Kidney (tissue), 14 donors: Measurements from ENCODE around the gene LDHB. TPM values are rescaled to one million over a fixed set of nuclear protein-coding genes. Genes with fewer than 3 reads are reported as not detected.

Source experiments
- DNase-seq, 5 donors: peaks; one replicate each; pipeline ENCODE4 v3.0.0-alpha.2; 2013 to 2020
- FAIRE-seq: peaks from 2 replicates; lab custom pipeline; 2012; peaks lifted over from hg19 to GRCh38; lab: Jason Lieb, UNC
- H3K27ac ChIP-seq, 2 donors: one replicate each; pipeline ENCODE4 v1.7.0; 2013; ENCODE audit warnings: low read depth in 2 of 2, low read length in 2 of 2, inconsistent platforms in 1 of 2
- H3K27me3 ChIP-seq: one replicate; pipeline ENCODE4 v1.7.1; 2013; ENCODE audit warnings: low read length, inconsistent platforms; ENCODE audit not compliant: control insufficient read depth, insufficient read depth
- H3K36me3 ChIP-seq, 3 donors: one replicate each; pipeline versions ENCODE4 v1.7.0 to v1.7.1; 2013; ENCODE audit warnings: low read length in 3 of 3, control low read depth in 1 of 3, inconsistent platforms in 1 of 3; ENCODE audit not compliant: insufficient read depth in 3 of 3, control insufficient read depth in 2 of 3
- H3K4me1 ChIP-seq, 3 donors: one replicate each; pipeline versions ENCODE4 v1.7.0 to v1.7.1; 2013; ENCODE audit warnings: low read length in 3 of 3, inconsistent platforms in 1 of 3, low read depth in 1 of 3; ENCODE audit not compliant: control insufficient read depth in 2 of 3, insufficient read depth in 2 of 3
- H3K4me3 ChIP-seq, 3 donors: one replicate each; pipeline versions ENCODE4 v1.7.0 to v1.8.1; 2013; ENCODE audit warnings: low read length in 3 of 3, control low read depth in 1 of 3, inconsistent platforms in 1 of 3
- H3K9ac ChIP-seq, 3 donors: one replicate each; pipeline versions ENCODE4 v1.7.0 to v1.7.1; 2013; ENCODE audit warnings: low read length in 3 of 3, control low read depth in 1 of 3, inconsistent platforms in 1 of 3
- H3K9me3 ChIP-seq, 3 donors: one replicate each; pipeline versions ENCODE4 v1.7.0 to v1.7.1; 2013; ENCODE audit warnings: low read length in 3 of 3, control low read depth in 1 of 3, inconsistent platforms in 1 of 3; ENCODE audit not compliant: control insufficient read depth in 2 of 3, insufficient read depth in 1 of 3
- intact Hi-C: fragments of 100-400 bp; cut with DNase I; formaldehyde crosslinking; loops from one replicate; pipeline ENCODE4 v1.11.1; 2022
- polyA plus RNA-seq: library from polyadenylated mRNA; stranded (reverse); fragments of 350-450 nt; fragmentation: Illumina TruSeq; extraction: RNeasy Lipid Tissue Mini Kit (QIAGEN cat#74804); gene quantifications from one replicate; pipeline ENCODE4 v1.2.3, GENCODE V29; 2014; ENCODE audit warnings: low read depth, low replicate concordance; ENCODE audit not compliant: insufficient read depth
- total RNA-seq: library from RNA; stranded (reverse); fragmentation: NEBNext Ultra II Directional; extraction: Animal tissue kit (Norgen Biotek cat#: 25700); gene quantifications from one replicate; pipeline ENCODE4 v1.2.1, GENCODE V29; 2021
- TF ChIP-seq, protein P1 (sequence below): IDR thresholded peaks from 3 replicates; pipeline ENCODE4 v1.5.1; 2012; ENCODE audit warnings: mild to moderate bottlenecking, moderate library complexity, borderline replicate concordance; ENCODE audit not compliant: insufficient read depth; ENCODE audit errors: extremely low read depth
- donor health status: control.
- donor health status: control.
- donor health status: control.
- donor health status: control.
- donor health status: control.
- donor health status: DM: yes; HTN: yes; CAD: no.
- donor health status: Normal renal cell carcinoma (clear cell type).

Gene LDHB
- total and polyA plus RNA-seq, 2 donors from 2014 or later: 1,158 to 2,485 TPM

DNA sequence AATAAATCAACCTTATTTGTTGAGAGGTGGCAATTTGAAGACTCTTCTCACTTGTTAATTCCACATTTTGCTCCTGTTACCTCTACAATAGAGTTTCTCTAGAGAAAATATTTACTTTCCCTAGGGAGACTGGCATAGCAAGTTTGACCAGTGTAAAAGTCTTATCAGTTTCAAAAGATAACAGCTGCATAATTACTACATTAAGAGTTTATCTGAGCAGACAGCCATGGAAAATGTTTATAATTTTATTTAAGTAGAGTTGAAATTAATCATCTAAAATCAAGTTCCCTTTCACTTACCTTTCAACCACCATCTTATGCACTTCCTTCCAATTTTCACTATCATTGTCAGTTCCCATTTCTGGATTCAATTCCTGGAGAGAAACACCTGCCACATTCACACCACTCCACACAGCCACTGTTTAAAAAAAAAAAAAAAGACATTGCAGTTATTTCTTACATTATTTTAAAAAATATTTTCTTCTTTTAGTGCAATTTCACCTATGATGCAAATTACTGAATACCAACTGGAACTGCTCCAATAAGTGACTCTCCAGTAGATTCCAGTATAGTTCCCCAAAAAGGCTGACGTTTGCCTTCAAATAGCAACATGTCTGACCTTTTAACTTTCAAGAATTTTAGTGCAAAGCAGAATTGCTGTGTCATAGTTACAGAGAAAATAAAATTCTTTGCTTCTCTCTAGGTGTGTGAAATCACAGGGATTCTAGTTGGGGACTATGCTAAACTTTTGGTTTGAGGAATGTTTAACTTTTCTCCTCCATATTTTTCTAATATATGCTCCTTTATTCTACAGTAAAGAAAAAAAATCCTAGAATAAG lies 19.4 kb downstream of the LDHB start:
- intact Hi-C loops: no loop called here
- Histone ChIP-seq H3K27ac (peak overlapping the region in 1 of 2 donors; percentile 47), H3K9me3 (no peaks in the 10 kb centered on the region), H3K27me3 (no peaks in the 10 kb centered on the region), H3K36me3 (peaks cover 21 to 55% (median 44%) of the 10 kb centered on the region in 3 donors), H3K9ac (no peak overlapping the region), H3K4me1 (peaks cover 0 to 5% (median 0%) of the 10 kb centered on the region in 3 donors), H3K4me3 (no peak overlapping the region)
- FAIRE-seq (no peak), DNase-seq (no peak)
- TF ChIP-seq, protein P1, sequence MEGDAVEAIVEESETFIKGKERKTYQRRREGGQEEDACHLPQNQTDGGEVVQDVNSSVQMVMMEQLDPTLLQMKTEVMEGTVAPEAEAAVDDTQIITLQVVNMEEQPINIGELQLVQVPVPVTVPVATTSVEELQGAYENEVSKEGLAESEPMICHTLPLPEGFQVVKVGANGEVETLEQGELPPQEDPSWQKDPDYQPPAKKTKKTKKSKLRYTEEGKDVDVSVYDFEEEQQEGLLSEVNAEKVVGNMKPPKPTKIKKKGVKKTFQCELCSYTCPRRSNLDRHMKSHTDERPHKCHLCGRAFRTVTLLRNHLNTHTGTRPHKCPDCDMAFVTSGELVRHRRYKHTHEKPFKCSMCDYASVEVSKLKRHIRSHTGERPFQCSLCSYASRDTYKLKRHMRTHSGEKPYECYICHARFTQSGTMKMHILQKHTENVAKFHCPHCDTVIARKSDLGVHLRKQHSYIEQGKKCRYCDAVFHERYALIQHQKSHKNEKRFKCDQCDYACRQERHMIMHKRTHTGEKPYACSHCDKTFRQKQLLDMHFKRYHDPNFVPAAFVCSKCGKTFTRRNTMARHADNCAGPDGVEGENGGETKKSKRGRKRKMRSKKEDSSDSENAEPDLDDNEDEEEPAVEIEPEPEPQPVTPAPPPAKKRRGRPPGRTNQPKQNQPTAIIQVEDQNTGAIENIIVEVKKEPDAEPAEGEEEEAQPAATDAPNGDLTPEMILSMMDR: no peak

DNA sequence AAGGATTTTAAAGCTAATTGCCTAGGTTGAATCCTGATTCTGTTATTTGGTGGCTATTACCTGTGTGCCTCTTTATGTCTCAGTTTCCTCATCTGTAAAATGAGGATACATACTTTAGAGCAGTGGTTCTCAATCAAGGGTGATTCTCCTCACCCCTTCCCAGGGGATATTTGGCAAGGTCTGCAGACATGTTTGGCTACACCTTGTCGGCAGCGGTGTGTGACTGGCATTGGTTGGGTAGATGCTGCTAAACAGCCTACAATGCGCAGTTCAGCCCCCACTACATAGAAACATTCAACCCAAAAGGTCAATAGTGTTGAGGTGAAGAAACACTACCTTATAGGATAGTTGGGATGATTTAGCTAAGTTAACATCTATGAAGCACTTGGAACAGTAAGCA lies 23.4 kb downstream of the LDHB start:
- Histone ChIP-seq H3K27ac (no peak overlapping the region), H3K36me3 (peaks cover 15 to 34% (median 21%) of the 10 kb centered on the region in 3 donors)
- no peak for DNase-seq

DNA sequence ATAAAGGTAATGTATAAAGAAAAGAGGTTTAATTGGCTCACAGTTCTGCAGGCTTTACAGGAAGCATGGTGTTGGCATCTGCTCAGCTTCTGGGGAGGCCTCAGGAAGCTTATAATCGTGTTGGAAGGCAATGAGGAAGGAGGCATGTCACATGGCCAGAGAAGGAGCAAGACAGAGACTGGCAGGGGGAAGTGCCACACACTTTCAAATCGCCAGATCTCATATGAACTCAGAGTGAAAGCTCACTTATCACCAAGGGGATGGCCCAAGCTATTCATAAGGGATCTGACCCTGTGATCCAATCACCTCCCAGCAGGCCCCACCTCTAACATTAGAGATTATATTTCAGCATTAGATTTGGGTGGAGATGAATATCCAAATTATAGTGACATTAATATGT lies 26.3 kb downstream of the LDHB start:
- DNase-seq (no peak), FAIRE-seq (no peak)
- no peaks in the 10 kb centered on the region for H3K4me1 ChIP-seq
- no peaks in the 10 kb centered on the region for H3K9me3 ChIP-seq
- peaks cover 14 to 23% (median 15%) of the 10 kb centered on the region in 3 donors for H3K36me3 ChIP-seq
- H3K4me3 ChIP-seq: no peak overlapping the region
- TF ChIP-seq, protein P1: no peak
- no peak overlapping the region for H3K27ac ChIP-seq
- intact Hi-C loops: no loop called here
- no peaks in the 10 kb centered on the region for H3K27me3 ChIP-seq
- no peak overlapping the region for H3K9ac ChIP-seq

More for the DNA sequence above, 23.4 kb downstream of the LDHB start:
- TF ChIP-seq, protein P1: no peak
- intact Hi-C loops: no loop called here
- H3K4me1 ChIP-seq: no peaks in the 10 kb centered on the region
- no peak for FAIRE-seq
- H3K27me3 ChIP-seq: no peaks in the 10 kb centered on the region
- H3K9ac ChIP-seq: no peak overlapping the region
- H3K4me3 ChIP-seq: no peak overlapping the region
- no peaks in the 10 kb centered on the region for H3K9me3 ChIP-seq
